DND-41 (cell line): ENCODE measurements around the gene INTS7.

Experiments
- EZH2 ChIP-seq: IDR thresholded peaks from 3 replicates; pipeline ENCODE4 v1.6.1; 2012; ENCODE audit warnings: borderline replicate concordance, low read depth, mild to moderate bottlenecking, moderate library complexity, low read length, inconsistent platforms; ENCODE audit not compliant: severe bottlenecking
- TF ChIP-seq, protein P1 (sequence below): IDR thresholded peaks from 2 replicates; pipeline ENCODE4 v1.5.1; 2012; ENCODE audit warnings: borderline replicate concordance, low read length, moderate library complexity, mild to moderate bottlenecking; ENCODE audit not compliant: poor library complexity, severe bottlenecking; ENCODE audit errors: extremely low read depth

DNA sequence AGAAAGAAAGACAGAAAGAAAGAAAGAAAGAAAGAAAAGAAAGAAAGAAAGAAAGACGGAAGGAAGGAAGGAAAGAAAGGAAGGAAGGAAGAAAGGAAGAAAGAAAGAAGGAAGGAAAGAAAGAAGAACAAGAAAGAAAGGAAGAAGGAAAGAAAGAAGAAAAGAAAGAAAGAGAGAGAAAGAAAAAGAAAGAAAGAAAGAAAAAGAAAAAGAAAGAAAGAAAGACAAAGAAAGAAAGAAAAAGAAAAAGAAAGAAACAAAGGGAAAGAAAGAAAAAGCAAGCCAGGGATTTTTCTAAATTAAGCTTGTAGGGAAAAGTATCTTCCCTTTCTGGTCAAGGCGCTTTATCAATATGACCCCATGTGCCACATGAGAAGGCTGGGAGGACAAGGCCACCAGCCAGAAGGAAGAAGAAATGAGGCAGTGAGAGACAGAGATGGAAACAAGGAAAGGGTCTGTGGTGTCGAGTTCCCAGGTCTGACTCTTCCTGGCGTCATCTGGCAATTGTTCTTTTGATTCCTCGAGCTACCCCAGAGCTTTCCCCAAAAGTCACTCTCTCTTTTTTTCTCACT is 116.4 kb downstream of the INTS7 start:
- TF ChIP-seq EZH2, result no peak
- TF ChIP-seq, protein P1, sequence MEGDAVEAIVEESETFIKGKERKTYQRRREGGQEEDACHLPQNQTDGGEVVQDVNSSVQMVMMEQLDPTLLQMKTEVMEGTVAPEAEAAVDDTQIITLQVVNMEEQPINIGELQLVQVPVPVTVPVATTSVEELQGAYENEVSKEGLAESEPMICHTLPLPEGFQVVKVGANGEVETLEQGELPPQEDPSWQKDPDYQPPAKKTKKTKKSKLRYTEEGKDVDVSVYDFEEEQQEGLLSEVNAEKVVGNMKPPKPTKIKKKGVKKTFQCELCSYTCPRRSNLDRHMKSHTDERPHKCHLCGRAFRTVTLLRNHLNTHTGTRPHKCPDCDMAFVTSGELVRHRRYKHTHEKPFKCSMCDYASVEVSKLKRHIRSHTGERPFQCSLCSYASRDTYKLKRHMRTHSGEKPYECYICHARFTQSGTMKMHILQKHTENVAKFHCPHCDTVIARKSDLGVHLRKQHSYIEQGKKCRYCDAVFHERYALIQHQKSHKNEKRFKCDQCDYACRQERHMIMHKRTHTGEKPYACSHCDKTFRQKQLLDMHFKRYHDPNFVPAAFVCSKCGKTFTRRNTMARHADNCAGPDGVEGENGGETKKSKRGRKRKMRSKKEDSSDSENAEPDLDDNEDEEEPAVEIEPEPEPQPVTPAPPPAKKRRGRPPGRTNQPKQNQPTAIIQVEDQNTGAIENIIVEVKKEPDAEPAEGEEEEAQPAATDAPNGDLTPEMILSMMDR, result no peak
